DND-41 (cell line): ENCODE results near the gene CDKN1C.

Source experiments
- CTCF ChIP-seq: IDR thresholded peaks from 2 replicates; pipeline ENCODE4 v1.5.1; 2012; ENCODE audit warnings: borderline replicate concordance, low read length, moderate library complexity, mild to moderate bottlenecking; ENCODE audit not compliant: poor library complexity, severe bottlenecking; ENCODE audit errors: extremely low read depth
- EZH2 ChIP-seq: IDR thresholded peaks from 3 replicates; pipeline ENCODE4 v1.6.1; 2012; ENCODE audit warnings: borderline replicate concordance, low read depth, mild to moderate bottlenecking, moderate library complexity, low read length, inconsistent platforms; ENCODE audit not compliant: severe bottlenecking

- TF ChIP-seq CTCF (no peak), EZH2 (no peak)
Observed at GRCh38 chr11:2863276-2863618, 22.3 kb downstream of the CDKN1C start.
